HTERT RPE-1 (cell line): ENCODE results near the gene PLVAP.

ENCODE experiments used
- in situ Hi-C: fragments of 300-500 bp; cut with MboI; formaldehyde crosslinking; loops from 4 replicates; pipeline ENCODE4 v1.14.3; 2020; ENCODE audit warnings: low sequenced_read_pairs

The PLVAP gene

GRCh38 chr19:17376935-17377600 lies at the start of gene PLVAP:
TSS of gene PLVAP (minus strand) at chr19:17377342. CDS start at chr19:17377288, 54 bp downstream.
- in situ Hi-C loops, result no loop called here

- in situ Hi-C loops, result no loop called here
Observed at GRCh38 chr19:17424743-17425365, 47.7 kb upstream of the PLVAP start.

GRCh38 chr19:17423429-17424208 lies 46.5 kb upstream of the PLVAP start:
- in situ Hi-C loops, result no loop called here

GRCh38 chr19:17421942-17422341 lies 44.8 kb upstream of the PLVAP start:
- in situ Hi-C loops, result no loop called here

GRCh38 chr19:17420475-17420924 lies 43.4 kb upstream of the PLVAP start:
- in situ Hi-C loops, result no loop called here

- in situ Hi-C loops, result no loop called here
Observed at GRCh38 chr19:17419621-17420474, 42.7 kb upstream of the PLVAP start, which contains the start of gene MVB12A. TSS of gene MVB12A (plus strand) at chr19:17420047. CDS start at chr19:17420136, 89 bp downstream.

GRCh38 chr19:17419154-17419620 lies 42.0 kb upstream of the PLVAP start:
- in situ Hi-C loops, result no loop called here

GRCh38 chr19:17418710-17419109 lies 41.6 kb upstream of the PLVAP start:
- in situ Hi-C loops, result no loop called here

GRCh38 chr19:17415121-17415520 lies 38.0 kb upstream of the PLVAP start:
- in situ Hi-C loops, result no loop called here

GRCh38 chr19:17414097-17414496 lies 37.0 kb upstream of the PLVAP start:
- in situ Hi-C loops, result no loop called here

- in situ Hi-C loops, result no loop called here
Observed at GRCh38 chr19:17411801-17412200, 34.7 kb upstream of the PLVAP start.

GRCh38 chr19:17409990-17410389 lies 32.8 kb upstream of the PLVAP start:
- in situ Hi-C loops, result no loop called here

GRCh38 chr19:17406887-17407196 lies 29.7 kb upstream of the PLVAP start:
- in situ Hi-C loops, result no loop called here

- in situ Hi-C loops, result no loop called here
Observed at GRCh38 chr19:17406046-17406886, 29.1 kb upstream of the PLVAP start.

- in situ Hi-C loops, result no loop called here
Observed at GRCh38 chr19:17405250-17406045, 28.3 kb upstream of the PLVAP start, which contains the start of gene BST2. TSS of gene BST2 (minus strand) at chr19:17405630. CDS start at chr19:17405575, 55 bp downstream.

- in situ Hi-C loops, result no loop called here
Observed at GRCh38 chr19:17404621-17405249, 27.6 kb upstream of the PLVAP start.

GRCh38 chr19:17404015-17404414 lies 26.9 kb upstream of the PLVAP start:
- in situ Hi-C loops, result no loop called here

- in situ Hi-C loops, result no loop called here
Observed at GRCh38 chr19:17402982-17403855, 26.1 kb upstream of the PLVAP start.
